Astrocyte of the spinal cord (primary cell): Measurements from ENCODE around the gene RPUSD1.

Experiments
- DNase-seq: peaks from one replicate; pipeline ENCODE4 v3.0.0; 2011; ENCODE audit warnings: low read depth, low spot score
- H3K4me3 ChIP-seq: 2 replicates; pipeline ENCODE4 v1.5.1; 2011; ENCODE audit warnings: low read depth, mild to moderate bottlenecking, low read length, moderate library complexity
- CTCF ChIP-seq: IDR thresholded peaks from 2 replicates; pipeline ENCODE4 v1.5.1; 2012; ENCODE audit warnings: low read depth, mild to moderate bottlenecking, low read length, inconsistent platforms
- in situ Hi-C: cut with HindIII; loops from 2 replicates; pipeline ENCODE4 v1.10.0; 2017; ENCODE audit warnings: low sequenced_read_pairs

RPUSD1 gene

DNA sequence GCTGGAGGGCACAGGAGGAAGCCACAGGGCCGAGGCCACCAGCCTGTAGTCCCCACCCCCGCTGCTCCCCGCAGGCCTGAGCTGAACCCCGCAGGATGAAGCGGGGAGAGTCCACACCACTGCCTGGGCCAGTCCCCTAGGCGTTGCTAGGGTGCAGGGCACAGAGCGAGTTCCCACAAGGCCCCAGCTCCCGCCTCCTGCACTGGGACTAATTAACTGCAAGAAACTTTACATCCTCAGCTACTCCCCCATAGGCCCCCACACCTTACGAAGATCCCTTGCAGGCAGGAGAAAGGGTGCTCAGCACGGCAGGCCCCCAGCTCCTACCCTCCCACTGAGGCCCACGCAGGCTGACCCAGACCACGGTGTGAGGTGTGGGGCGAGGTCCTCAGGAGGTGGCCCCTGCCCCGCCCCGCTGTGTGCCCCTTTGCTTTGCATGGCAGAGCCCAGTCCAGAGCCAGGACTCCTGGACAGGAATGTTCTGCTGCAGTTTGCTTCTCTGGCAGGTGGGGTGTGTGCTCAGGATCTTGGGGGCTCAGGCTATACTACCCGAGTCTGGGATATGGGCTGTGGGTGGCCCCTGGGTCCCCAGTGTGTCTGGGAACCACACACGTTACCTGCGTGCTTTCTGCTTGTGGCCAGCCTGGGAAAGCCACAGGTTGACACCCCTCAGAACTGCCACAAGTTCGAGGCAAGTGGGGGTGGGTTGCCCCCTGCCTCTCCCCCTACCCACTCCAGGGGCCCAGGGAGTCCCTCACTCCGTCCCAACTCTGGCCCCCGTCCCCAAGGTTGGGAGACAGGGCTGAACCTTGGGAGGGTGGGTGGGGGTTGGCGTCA is 11.1 kb upstream of the RPUSD1 start:
- no peak for TF ChIP-seq CTCF
- no peak for DNase-seq
- no peak overlapping the region for H3K4me3 ChIP-seq
- in situ Hi-C loops, result no loop called here

- H3K4me3 ChIP-seq, result no peak overlapping the region
- no peak for DNase-seq
- in situ Hi-C loops, result no loop called here
- TF ChIP-seq CTCF, result no peak
Measured at GRCh38 chr16:798666-799065, 10.5 kb upstream of the RPUSD1 start.

GRCh38 chr16:797686-798085 is 9.5 kb upstream of the RPUSD1 start:
- no peak overlapping the region for H3K4me3 ChIP-seq
- no peak for DNase-seq
- TF ChIP-seq CTCF, result no peak
- in situ Hi-C loops, result no loop called here

GRCh38 chr16:797120-797420 is 8.9 kb upstream of the RPUSD1 start:
- DNase-seq, result no peak
- in situ Hi-C loops, result no loop called here
- H3K4me3 ChIP-seq, result no peak overlapping the region
- no peak for TF ChIP-seq CTCF

DNA sequence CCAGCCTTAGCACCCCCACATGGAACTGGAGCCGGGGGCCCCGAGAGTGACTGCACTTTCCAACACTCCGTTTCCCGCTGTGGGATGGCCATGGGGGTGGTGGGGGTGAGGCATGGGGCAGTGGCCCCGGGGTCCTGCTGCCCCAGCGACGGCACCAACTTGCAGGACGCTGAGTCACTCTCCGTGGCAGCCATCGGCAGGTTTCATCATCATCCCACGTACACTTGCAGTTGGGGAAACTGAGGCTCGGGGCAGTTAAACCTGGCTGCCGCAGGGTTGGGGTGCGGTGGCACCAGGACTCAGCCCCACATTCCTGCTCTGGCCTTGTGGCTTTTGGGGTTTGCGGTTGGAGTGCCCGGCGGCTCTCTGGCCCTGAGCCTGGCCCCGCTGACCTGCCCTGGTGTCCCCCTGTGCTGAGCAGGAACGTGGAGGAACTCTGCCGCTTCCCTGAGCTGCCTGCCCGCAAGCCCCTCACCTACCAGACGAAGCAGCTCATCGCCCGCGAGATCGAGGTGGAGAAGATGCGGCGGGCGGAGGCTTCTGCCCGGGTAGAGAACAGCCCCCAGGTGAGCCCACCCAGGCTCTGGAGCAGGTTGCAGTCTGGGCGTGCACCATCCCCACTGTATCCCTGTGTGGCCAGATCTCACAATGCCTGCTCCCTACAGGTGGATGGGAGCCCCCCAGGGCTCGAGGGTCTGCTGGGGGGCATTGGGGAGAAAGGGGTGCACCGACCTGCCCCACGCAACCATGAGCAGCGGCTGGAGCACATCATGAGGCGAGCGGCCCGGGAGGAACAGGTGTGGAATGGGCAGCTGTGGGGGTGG is 8.3 kb upstream of the RPUSD1 start:
- no peak for DNase-seq
- no peak for TF ChIP-seq CTCF
- no peak overlapping the region for H3K4me3 ChIP-seq
- in situ Hi-C loops, result no loop called here

DNA sequence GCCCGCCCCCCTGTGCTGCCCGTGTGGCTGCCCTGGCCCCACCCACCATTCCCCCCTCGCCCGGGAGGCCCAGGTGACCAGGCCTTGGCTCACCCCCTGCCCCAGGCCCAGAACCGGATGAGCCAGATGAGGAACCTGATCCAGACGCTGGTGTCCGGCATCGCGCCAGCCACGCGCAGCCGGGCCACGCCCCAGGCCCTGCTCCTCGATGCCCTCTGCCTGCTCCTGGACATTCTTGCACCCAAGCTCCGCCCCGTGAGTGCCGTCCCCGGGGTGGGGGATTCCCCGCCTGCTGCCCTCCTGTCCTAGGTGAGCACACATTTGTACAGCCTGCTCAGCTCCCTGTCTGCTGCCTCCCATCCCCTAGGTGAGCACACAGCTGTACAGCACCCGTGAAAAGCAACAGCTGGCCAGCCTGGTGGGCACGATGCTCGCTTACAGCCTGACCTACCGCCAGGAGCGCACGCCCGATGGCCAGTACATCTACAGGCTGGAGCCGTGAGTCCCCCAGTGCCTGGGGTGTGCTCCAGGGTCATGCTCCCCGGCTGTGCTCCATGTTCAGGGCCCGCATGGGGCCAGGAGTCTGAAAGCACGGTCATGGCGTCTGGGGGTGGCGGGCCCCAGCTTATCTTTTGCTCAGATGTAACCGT is 7.5 kb upstream of the RPUSD1 start:
- in situ Hi-C loops, result no loop called here
- no peak for DNase-seq
- no peak for TF ChIP-seq CTCF
- H3K4me3 ChIP-seq, result no peak overlapping the region
